ENCODE measurements around the gene LRRC18.

LRRC18 gene

GRCh38 chr10:48939790-48940325 lies at the start of gene LRRC18:
Gene LRRC18, minus strand, starts transcription at chr10:48939840. Its CDS starts 25,685 bp downstream, at chr10:48914155.
- DNase-seq, result no peak

GRCh38 chr10:48985621-48986158 lies 46.0 kb upstream of the LRRC18 start:
- no peak for DNase-seq

- no peak for DNase-seq
These were observed 44.2 kb upstream of the LRRC18 start for GRCh38 chr10:48983648-48984351.

- peak in 1 of 3 experiments; percentile 9 for DNase-seq
These were observed 42.9 kb upstream of the LRRC18 start for GRCh38 chr10:48982584-48982983.

- DNase-seq, result peak; percentile 7 to 35 (median 14)
These were observed 41.8 kb upstream of the LRRC18 start for GRCh38 chr10:48981310-48981907.

GRCh38 chr10:48978318-48978717 lies 38.7 kb upstream of the LRRC18 start:
- DNase-seq, result no peak

- peak in 2 of 3 experiments; percentile 2 to 7 for DNase-seq
These were observed 36.6 kb upstream of the LRRC18 start for GRCh38 chr10:48976196-48976595.

GRCh38 chr10:48974510-48975156 lies 35.0 kb upstream of the LRRC18 start:
- DNase-seq, result no peak

GRCh38 chr10:48973065-48973464 lies 33.4 kb upstream of the LRRC18 start:
- no peak for DNase-seq

- DNase-seq, result no peak
These were observed 31.0 kb upstream of the LRRC18 start for GRCh38 chr10:48970654-48971053.

GRCh38 chr10:48970046-48970445 lies 30.4 kb upstream of the LRRC18 start:
- DNase-seq, result no peak

GRCh38 chr10:48968036-48968435 lies 28.4 kb upstream of the LRRC18 start:
- no peak for DNase-seq

- DNase-seq, result no peak
These were observed 25.8 kb upstream of the LRRC18 start for GRCh38 chr10:48965460-48965859.

- DNase-seq, result no peak
These were observed 24.4 kb upstream of the LRRC18 start for GRCh38 chr10:48964038-48964437.

GRCh38 chr10:48958598-48959190 lies 19.1 kb upstream of the LRRC18 start:
- no peak for DNase-seq

- DNase-seq, result no peak
These were observed 17.9 kb upstream of the LRRC18 start for GRCh38 chr10:48957361-48958151.

- no peak for DNase-seq
These were observed 12.1 kb upstream of the LRRC18 start for GRCh38 chr10:48951707-48952106.

GRCh38 chr10:48948470-48949037 lies 8.9 kb upstream of the LRRC18 start:
- peak in 2 of 3 experiments; percentile 5 to 30 for DNase-seq

- DNase-seq, result no peak
These were observed 8.2 kb upstream of the LRRC18 start for GRCh38 chr10:48947690-48948469.

- no peak for DNase-seq
These were observed 7.4 kb upstream of the LRRC18 start for GRCh38 chr10:48946891-48947500.

GRCh38 chr10:48946332-48946731 lies 6.7 kb upstream of the LRRC18 start:
- DNase-seq, result no peak

Data from NCI-H1417 (cell line).